ENCODE measurements around the gene WWOX.
A peak's percentile ranks its signal among the peaks of the same experiment; 100 is the strongest.

Gene WWOX

DNA sequence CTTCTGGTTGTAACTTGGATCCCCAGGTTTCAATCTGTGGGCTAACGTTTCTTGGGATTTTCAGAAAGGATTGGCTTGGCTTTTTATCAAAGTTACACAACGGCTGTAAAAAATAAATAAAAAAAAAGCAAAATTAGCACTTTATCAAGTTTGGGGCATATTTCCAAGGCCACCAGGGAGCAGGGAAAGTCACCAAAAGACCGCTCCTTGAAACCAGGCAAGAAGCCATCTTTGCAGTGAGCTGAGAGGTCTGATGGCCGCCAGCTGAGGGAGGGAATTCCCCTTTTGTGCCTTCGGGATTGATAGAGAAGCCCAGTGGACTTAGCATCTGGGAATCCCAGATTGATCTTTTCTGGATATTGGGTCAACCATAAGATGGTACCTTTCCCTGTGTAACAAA lies 192.2 kb downstream of the WWOX start:
- no peak overlapping the region for H3K4me3 ChIP-seq (ENCODE audit: low read length)
- TF ChIP-seq, protein P1, sequence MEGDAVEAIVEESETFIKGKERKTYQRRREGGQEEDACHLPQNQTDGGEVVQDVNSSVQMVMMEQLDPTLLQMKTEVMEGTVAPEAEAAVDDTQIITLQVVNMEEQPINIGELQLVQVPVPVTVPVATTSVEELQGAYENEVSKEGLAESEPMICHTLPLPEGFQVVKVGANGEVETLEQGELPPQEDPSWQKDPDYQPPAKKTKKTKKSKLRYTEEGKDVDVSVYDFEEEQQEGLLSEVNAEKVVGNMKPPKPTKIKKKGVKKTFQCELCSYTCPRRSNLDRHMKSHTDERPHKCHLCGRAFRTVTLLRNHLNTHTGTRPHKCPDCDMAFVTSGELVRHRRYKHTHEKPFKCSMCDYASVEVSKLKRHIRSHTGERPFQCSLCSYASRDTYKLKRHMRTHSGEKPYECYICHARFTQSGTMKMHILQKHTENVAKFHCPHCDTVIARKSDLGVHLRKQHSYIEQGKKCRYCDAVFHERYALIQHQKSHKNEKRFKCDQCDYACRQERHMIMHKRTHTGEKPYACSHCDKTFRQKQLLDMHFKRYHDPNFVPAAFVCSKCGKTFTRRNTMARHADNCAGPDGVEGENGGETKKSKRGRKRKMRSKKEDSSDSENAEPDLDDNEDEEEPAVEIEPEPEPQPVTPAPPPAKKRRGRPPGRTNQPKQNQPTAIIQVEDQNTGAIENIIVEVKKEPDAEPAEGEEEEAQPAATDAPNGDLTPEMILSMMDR (IDR thresholded peaks at IDR 0.05; ENCODE audit: insufficient read depth, low read depth, low read length, missing control alignments) = no peak
- DNase-seq (ENCODE audit: low read depth) = no peak

DNA sequence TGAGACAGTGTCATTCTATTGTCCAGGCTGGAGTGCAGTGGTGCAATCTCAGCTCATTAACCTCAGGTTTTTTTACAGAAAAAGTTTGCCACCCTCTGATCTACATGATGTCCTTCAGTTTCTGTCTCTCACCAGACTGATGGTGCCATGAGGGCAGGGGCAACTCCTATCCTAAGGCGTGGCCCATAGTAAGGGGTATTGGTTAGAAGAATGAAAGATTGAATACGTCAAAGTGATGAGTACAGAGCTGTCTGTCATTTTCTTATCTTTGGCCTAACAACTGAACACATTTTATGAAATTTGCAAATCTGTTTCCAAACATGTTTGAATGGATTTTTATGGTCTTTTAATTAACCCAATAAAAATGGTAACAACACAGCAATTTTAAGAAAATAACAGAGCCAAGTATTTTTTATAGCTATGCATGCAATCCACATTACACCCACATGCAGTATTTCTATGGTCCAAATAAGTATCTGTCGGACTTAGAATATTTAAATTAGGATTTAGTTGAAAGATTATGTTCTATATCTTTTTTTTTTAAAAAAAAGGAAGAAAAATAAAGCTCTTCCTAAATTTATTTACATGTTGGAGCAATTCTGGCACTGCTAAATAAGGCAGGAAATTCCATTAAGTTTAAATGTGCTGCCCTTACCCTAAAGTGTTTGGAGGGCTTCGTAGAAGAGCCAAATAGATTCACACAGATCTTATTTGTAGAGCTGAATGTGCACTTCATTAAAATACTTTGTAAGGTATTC lies 192.8 kb downstream of the WWOX start:
- TF ChIP-seq, protein P1 (IDR thresholded peaks at IDR 0.05; ENCODE audit: insufficient read depth, low read depth, low read length, missing control alignments) = no peak
- no peak overlapping the region for H3K4me3 ChIP-seq (ENCODE audit: low read length)
- DNase-seq (ENCODE audit: low read depth) = no peak

DNA sequence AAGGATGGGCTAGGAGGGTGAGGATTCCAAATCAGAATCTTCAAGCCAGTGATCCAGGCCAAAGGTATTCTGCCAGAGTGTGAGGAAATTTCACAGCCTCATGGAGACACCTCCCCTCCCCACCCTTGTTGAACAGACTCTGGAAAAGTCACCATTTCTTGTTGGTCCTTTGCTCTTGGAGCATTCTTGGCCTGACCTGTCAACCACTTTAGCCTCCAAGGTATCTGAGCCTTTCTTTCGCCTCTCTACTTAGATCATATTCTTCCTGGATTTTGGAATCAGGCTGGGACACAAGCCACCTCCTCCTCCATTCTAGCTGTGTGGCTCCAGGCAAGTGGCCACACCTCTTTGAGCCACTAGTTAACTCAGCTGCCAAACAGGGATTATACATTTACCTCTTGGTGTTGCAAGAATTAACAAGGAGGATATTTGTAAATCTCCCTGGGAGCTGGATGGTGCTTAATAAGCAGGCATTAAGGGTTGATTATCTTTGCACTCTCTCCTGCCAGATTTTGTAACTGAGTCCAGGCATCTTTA lies 193.5 kb downstream of the WWOX start:
- TF ChIP-seq, protein P1 (IDR thresholded peaks at IDR 0.05; ENCODE audit: insufficient read depth, low read depth, low read length, missing control alignments) = no peak
- DNase-seq (ENCODE audit: low read depth) = peak; percentile 51
- H3K4me3 ChIP-seq (ENCODE audit: low read length) = no peak overlapping the region

DNA sequence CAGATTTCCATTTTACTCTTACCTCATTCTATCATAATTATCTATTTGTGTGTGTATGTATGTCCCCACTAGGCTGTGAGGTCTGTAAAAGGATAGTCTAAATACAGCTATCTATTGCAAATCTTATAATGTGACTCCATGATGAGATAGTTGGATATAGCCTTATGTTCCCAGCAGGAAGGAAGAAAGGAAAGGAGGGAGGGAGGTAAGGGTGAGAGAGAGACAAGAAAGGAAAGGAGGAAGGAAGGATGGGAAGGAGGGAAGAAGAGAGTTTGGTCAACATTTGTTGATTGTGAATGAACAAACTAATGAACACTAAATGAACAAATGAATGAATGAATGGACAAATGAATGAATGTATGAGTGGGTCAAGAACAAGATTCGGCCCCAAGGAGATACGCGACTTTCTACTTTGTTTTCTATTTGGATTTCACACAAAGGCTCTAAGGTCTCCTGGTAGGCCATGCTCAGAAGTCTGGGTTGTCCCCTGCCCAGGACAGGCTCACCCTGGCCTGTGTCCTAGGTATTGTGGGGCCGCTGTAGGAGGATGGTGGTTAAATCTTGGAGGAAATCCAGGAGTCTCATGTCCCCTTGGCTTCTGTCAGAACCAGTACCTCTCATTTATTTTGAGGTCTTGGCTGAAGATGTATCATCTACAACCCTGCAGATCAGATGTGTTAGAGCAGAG lies 195.2 kb downstream of the WWOX start:
- H3K4me3 ChIP-seq (ENCODE audit: low read length) = no peak overlapping the region
- TF ChIP-seq, protein P1 (IDR thresholded peaks at IDR 0.05; ENCODE audit: insufficient read depth, low read depth, low read length, missing control alignments) = no peak
- no peak for DNase-seq (ENCODE audit: low read depth)

DNA sequence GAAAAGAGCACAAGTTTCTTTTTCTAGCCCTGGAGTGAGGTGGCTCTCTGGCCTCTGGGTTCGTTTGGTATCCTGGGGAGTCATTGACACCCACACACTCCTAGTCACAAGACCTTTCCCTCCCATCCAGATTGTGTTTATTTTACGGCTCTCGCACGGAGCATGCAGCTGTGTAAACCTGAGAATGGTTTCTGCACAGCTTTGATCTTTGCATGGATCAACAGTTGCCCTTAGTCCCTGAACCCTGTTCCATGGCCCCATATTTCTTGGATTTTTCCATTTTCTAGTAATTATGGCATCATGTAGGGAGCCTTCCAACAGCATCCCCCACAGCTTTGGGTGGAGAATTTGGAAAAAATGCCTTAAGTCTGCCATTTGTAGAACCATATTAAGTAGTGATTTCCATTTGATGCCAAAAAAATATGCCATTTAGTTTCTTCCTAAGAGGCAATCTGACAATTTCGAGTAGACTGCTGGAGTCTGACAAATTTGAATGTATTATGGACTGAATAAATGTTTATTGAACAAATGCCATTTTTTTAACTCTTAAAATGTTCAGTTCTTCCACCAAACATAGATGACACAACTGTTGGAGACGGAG lies 197.7 kb downstream of the WWOX start:
- DNase-seq (ENCODE audit: low read depth) = no peak
- no peak overlapping the region for H3K4me3 ChIP-seq (ENCODE audit: low read length)
- TF ChIP-seq, protein P1 (IDR thresholded peaks at IDR 0.05; ENCODE audit: insufficient read depth, low read depth, low read length, missing control alignments) = no peak

DNA sequence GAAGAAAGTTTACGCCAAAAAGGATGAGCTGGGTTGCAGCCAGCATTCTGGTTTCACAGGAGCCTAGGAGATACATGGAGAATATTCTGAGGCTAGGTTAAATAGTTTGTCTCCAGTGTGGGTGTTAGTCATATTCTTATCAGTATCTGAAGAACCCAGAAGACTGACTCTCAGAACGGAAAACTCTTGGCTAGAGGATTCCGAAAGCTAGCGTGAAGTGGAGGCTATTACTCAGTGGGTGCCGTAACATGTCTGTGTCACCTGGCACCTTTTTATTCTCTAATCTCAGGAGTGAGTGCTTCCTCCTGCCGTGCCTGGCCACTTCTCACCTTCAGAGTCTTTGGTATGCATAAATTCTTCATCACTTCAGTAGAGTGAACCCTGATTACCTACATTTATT lies 199.5 kb downstream of the WWOX start:
- H3K4me3 ChIP-seq (ENCODE audit: low read length) = no peak overlapping the region
- DNase-seq (ENCODE audit: low read depth) = no peak
- TF ChIP-seq, protein P1 (IDR thresholded peaks at IDR 0.05; ENCODE audit: insufficient read depth, low read depth, low read length, missing control alignments) = no peak

All from epithelial cell of esophagus (primary cell).